ENCODE data around the gene COPS8. TPM values are rescaled to one million over a fixed set of nuclear protein-coding genes. Genes with fewer than 3 reads are reported as not detected.

The COPS8 gene
- total RNA-seq, 2 donors from 2014 or later: 27.4 to 27.8 TPM

DNA sequence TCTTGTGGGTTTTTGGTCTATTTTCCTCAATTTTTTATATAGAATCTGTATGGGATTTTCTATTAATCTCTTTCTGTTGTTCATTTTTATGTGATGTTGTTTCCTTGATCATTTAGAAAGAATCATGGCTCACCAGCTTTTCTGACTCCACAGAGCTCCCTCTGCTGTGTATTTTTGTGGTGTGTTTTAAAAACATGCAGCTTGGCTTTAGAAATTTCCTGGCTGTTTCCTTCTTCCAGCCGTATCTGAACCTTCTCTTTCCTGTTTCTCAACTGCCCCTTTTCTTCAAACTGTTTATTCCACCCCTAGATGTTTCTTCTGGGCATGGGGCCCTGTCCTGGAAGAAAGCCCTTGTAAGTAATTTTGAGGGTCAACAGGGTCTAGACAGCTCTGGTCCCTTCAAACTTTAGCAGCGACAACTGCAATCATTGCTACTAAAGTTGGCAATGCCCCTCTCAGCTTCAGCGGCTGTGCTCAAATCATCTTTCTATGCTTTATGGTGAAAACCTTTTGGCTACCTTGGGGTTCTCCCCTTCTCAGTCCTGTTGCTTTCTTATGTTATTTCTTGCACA is 17.6 kb upstream of the COPS8 start:
- no peak overlapping the region for H3K27ac ChIP-seq
- ATAC-seq (no peak), DNase-seq (no peak)
- WGBS, 2 donors: 74 to 80% methylated on average over 3 of the region's 3 CpGs
- no peaks in the 10 kb centered on the region for H3K36me3 ChIP-seq (replicated peaks in 1 of 2; ENCODE audit: insufficient read depth in 1 of 2, low read depth in 2 of 2)
- no peaks in the 10 kb centered on the region for H3K4me1 ChIP-seq
- H3K4me3 ChIP-seq: no peak overlapping the region
- TF ChIP-seq POLR2A (IDR thresholded peaks at IDR 0.05): no peak
- H3K9me3 ChIP-seq: no peaks in the 10 kb centered on the region
- intact Hi-C loops (cut with DNase I): no loop called here
- H3K27me3 ChIP-seq: no peaks in the 10 kb centered on the region

- ATAC-seq (peak; percentile 74), DNase-seq (peak; percentile 72 to 86 (median 76))
- H3K36me3 ChIP-seq (replicated peaks in 1 of 2; ENCODE audit: insufficient read depth in 1 of 2, low read depth in 2 of 2): no peaks in the 10 kb centered on the region
- intact Hi-C loops (cut with DNase I): no loop called here
- TF ChIP-seq CTCF (IDR thresholded peaks at IDR 0.05): peak; percentile 85 to 99 (median 89)
- no peak for TF ChIP-seq POLR2A (IDR thresholded peaks at IDR 0.05)
- no peaks in the 10 kb centered on the region for H3K9me3 ChIP-seq
- no peak overlapping the region for H3K27ac ChIP-seq
- 66 to 67% methylated on average over 24 of the region's 24 CpGs for whole genome bisulfite sequencing, 2 donors
- H3K4me1 ChIP-seq: peaks cover 8% of the 10 kb centered on the region
- H3K4me3 ChIP-seq: no peak overlapping the region
- no peaks in the 10 kb centered on the region for H3K27me3 ChIP-seq
Measured at GRCh38 chr2:237072067-237072931, 13.4 kb upstream of the COPS8 start.

- no peak overlapping the region for H3K4me3 ChIP-seq
- H3K27ac ChIP-seq: no peak overlapping the region
- WGBS, 2 donors: 39 to 47% methylated on average over 4 of the region's 4 CpGs
- DNase-seq (no peak), ATAC-seq (no peak)
- H3K4me1 ChIP-seq: peaks cover 8% of the 10 kb centered on the region
- H3K36me3 ChIP-seq (replicated peaks in 1 of 2; ENCODE audit: insufficient read depth in 1 of 2, low read depth in 2 of 2): no peaks in the 10 kb centered on the region
- intact Hi-C loops (cut with DNase I): no loop called here
- H3K9me3 ChIP-seq: no peaks in the 10 kb centered on the region
- H3K27me3 ChIP-seq: no peaks in the 10 kb centered on the region
- TF ChIP-seq CTCF (IDR thresholded peaks at IDR 0.05): no peak
- TF ChIP-seq POLR2A (IDR thresholded peaks at IDR 0.05): no peak
Measured at GRCh38 chr2:237073552-237073951, 12.1 kb upstream of the COPS8 start.

- no peak for TF ChIP-seq CTCF (IDR thresholded peaks at IDR 0.05)
- no peak for TF ChIP-seq POLR2A (IDR thresholded peaks at IDR 0.05)
- ATAC-seq (no peak), DNase-seq (no peak)
- Histone ChIP-seq H3K4me3 (no peak overlapping the region), H3K27ac (no peak overlapping the region), H3K4me1 (peaks cover 8% of the 10 kb centered on the region), H3K27me3 (no peaks in the 10 kb centered on the region), H3K36me3 (replicated peaks in 1 of 2; ENCODE audit: insufficient read depth in 1 of 2, low read depth in 2 of 2) (no peaks in the 10 kb centered on the region), H3K9me3 (no peaks in the 10 kb centered on the region)
- intact Hi-C loops (cut with DNase I): no loop called here
- 83 to 88% methylated on average over 7 of the region's 7 CpGs for WGBS, 2 donors
Measured at GRCh38 chr2:237074211-237074993, 11.3 kb upstream of the COPS8 start.

Data from body of pancreas (tissue), 4 donors.